ENCODE results near the gene DEF6. TPM values are rescaled to one million over a fixed set of nuclear protein-coding genes. Genes with fewer than 3 reads are reported as not detected.

DEF6 gene
- polyA plus RNA-seq, 1 of the 3 experiments (the other 2 are of a cell fraction), result 0.13 TPM

DNA sequence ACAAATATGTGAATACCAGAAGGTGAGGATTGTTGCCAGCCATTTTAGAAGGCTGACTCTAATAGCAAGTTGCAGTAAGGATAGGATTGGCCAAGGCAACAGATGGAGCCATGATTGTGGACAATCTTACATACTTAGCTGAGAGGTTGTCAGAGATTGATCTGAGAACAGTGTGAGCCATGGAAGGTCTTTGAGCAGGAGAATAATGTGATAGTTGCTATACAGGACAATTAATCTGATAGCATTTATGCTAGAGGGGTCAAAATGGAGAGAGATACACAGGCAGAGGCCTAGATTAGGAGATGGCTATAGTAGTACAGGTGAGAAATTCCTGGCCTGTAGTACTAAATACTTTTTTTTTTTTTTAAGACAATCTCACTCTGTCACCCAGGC is 68.6 kb downstream of the DEF6 start:
- Histone ChIP-seq H3K4me1 (ENCODE audit: control insufficient read depth in 1 of 2, insufficient read depth in 2 of 2, low read depth in 1 of 2, low read length in 1 of 2) (peaks cover 35 to 37% of the 10 kb centered on the region in 2 experiments), H3K4me3 (ENCODE audit: low read depth in 2 of 2, low read length in 1 of 2) (no peak overlapping the region), H3K27me3 (ENCODE audit: insufficient read depth) (no peaks in the 10 kb centered on the region), H3K27ac (ENCODE audit: low read depth in 2 of 2, low read length in 1 of 2) (no peak overlapping the region), H3K9me2 (no peaks in the 10 kb centered on the region), H3K4me2 (no peak overlapping the region), H3K9ac (no peak overlapping the region), H3K79me2 (ENCODE audit: insufficient read depth) (peaks cover 50% of the 10 kb centered on the region), H3K9me3 (no peaks in the 10 kb centered on the region), H3F3A (replicated peaks; ENCODE audit: insufficient read depth) (peaks cover 23% of the 10 kb centered on the region), H2AFZ (ENCODE audit: low read depth) (no peak overlapping the region), H3K36me3 (replicated peaks in 1 of 2; ENCODE audit: control insufficient read depth in 1 of 2, insufficient read depth in 2 of 2, low read length in 1 of 2) (no peaks in the 10 kb centered on the region), H4K20me1 (ENCODE audit: insufficient read depth) (no peaks in the 10 kb centered on the region)
- DNase-seq, result no peak
- TF ChIP-seq IRF3 (IDR thresholded peaks at IDR 0.05; ENCODE audit: low read depth, low read length), result no peak
- no peak for TF ChIP-seq ZBTB33 (IDR thresholded peaks at IDR 0.05; ENCODE audit: borderline replicate concordance, low read depth)
- no peak for TF ChIP-seq YY1 (IDR thresholded peaks at IDR 0.05; ENCODE audit: low read depth)
- TF ChIP-seq, protein P1, sequence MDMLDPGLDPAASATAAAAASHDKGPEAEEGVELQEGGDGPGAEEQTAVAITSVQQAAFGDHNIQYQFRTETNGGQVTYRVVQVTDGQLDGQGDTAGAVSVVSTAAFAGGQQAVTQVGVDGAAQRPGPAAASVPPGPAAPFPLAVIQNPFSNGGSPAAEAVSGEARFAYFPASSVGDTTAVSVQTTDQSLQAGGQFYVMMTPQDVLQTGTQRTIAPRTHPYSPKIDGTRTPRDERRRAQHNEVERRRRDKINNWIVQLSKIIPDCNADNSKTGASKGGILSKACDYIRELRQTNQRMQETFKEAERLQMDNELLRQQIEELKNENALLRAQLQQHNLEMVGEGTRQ (IDR thresholded peaks at IDR 0.05; ENCODE audit: borderline replicate concordance, low read depth, low read length), result no peak
- POLR2A ChIA-PET, result no interaction called here
- CTCF ChIA-PET, result no interaction called here

- H3K27me3 ChIP-seq (ENCODE audit: insufficient read depth), result no peaks in the 10 kb centered on the region
- DNase-seq, result no peak
- no peaks in the 10 kb centered on the region for H3K36me3 ChIP-seq (replicated peaks in 1 of 2; ENCODE audit: control insufficient read depth in 1 of 2, insufficient read depth in 2 of 2, low read length in 1 of 2)
- H3K9ac ChIP-seq, result no peak overlapping the region
- H3F3A ChIP-seq (replicated peaks; ENCODE audit: insufficient read depth), result peaks cover 23% of the 10 kb centered on the region
- no peaks in the 10 kb centered on the region for H3K9me2 ChIP-seq
- H3K79me2 ChIP-seq (ENCODE audit: insufficient read depth), result peaks cover 64% of the 10 kb centered on the region
- no peak overlapping the region; the same call in 1 of the 2 replicates for H3K4me2 ChIP-seq
- no peak overlapping the region for H2AFZ ChIP-seq (ENCODE audit: low read depth)
- WGBS (ENCODE audit: low lambda C conversion rate), result 96% methylated on average over 3 of the region's 5 CpGs
- CTCF ChIA-PET, result interaction anchor here (0.8 to 1.0 kb wide), 3 partner anchors 82 to 126 kb away, joined by 3 read pairs; partner anchors contain the start of gene RPL10A
- POLR2A ChIA-PET, result no interaction called here
- no peaks in the 10 kb centered on the region for H4K20me1 ChIP-seq (ENCODE audit: insufficient read depth)
- TF ChIP-seq MEF2A (IDR thresholded peaks at IDR 0.05; ENCODE audit: borderline replicate concordance, low read depth) (no peak), CHD2 (IDR thresholded peaks at IDR 0.05; ENCODE audit: low read length, partially characterized antibody) (no peak), TAF1 (IDR thresholded peaks at IDR 0.05; ENCODE audit: borderline replicate concordance, low read depth, low read length) (no peak), FOXJ3 (CRISPR knock-in tag; IDR thresholded peaks at IDR 0.05) (no peak), ZBTB33 (IDR thresholded peaks at IDR 0.05; ENCODE audit: borderline replicate concordance, low read depth) (no peak), RAD21 (IDR thresholded peaks at IDR 0.05; ENCODE audit: low read length) (no peak), GABPA (IDR thresholded peaks at IDR 0.05; ENCODE audit: low read depth) (no peak), FOSL2 (IDR thresholded peaks at IDR 0.05; ENCODE audit: borderline replicate concordance, low read depth) (no peak), RFX5 (IDR thresholded peaks at IDR 0.05; ENCODE audit: low read length) (no peak), TCF12 (IDR thresholded peaks at IDR 0.05) (no peak), YY1 (IDR thresholded peaks at IDR 0.05; ENCODE audit: low read depth) (no peak), TEAD4 (IDR thresholded peaks at IDR 0.05; ENCODE audit: borderline replicate concordance, insufficient read depth) (no peak), SIN3A (IDR thresholded peaks at IDR 0.05; ENCODE audit: borderline replicate concordance, low read depth, low read length) (no peak), NFIC (IDR thresholded peaks at IDR 0.05; ENCODE audit: borderline replicate concordance) (no peak)
- TF ChIP-seq, protein P2, sequence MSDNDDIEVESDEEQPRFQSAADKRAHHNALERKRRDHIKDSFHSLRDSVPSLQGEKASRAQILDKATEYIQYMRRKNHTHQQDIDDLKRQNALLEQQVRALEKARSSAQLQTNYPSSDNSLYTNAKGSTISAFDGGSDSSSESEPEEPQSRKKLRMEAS (IDR thresholded peaks at IDR 0.05; ENCODE audit: low read depth), result no peak
- TF ChIP-seq, protein P1 (IDR thresholded peaks at IDR 0.05; ENCODE audit: borderline replicate concordance, low read depth, low read length), result no peak
- TF ChIP-seq, protein P3, sequence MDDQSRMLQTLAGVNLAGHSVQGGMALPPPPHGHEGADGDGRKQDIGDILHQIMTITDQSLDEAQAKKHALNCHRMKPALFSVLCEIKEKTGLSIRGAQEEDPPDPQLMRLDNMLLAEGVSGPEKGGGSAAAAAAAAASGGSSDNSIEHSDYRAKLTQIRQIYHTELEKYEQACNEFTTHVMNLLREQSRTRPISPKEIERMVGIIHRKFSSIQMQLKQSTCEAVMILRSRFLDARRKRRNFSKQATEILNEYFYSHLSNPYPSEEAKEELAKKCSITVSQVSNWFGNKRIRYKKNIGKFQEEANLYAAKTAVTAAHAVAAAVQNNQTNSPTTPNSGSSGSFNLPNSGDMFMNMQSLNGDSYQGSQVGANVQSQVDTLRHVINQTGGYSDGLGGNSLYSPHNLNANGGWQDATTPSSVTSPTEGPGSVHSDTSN (IDR thresholded peaks at IDR 0.05), result no peak
- no peak overlapping the region for H3K4me3 ChIP-seq (ENCODE audit: low read depth in 2 of 2, low read length in 1 of 2)
- H3K27ac ChIP-seq (ENCODE audit: low read depth in 2 of 2, low read length in 1 of 2), result peak overlapping the region in 1 of 2 experiments; percentile 98; a peak in 2 of 4 replicates
- peaks cover 26 to 37% of the 10 kb centered on the region in 2 experiments for H3K4me1 ChIP-seq (ENCODE audit: control insufficient read depth in 1 of 2, insufficient read depth in 2 of 2, low read depth in 1 of 2, low read length in 1 of 2)
- H3K9me3 ChIP-seq, result no peaks in the 10 kb centered on the region
Observed at GRCh38 chr6:35367646-35368037, 70.0 kb downstream of the DEF6 start.
